Hindlimb muscle (tissue), 1 donor: ENCODE measurements around the gene MYH13. TPM values are rescaled to one million over a fixed set of nuclear protein-coding genes. Genes with fewer than 3 reads are reported as not detected.
A peak's percentile ranks its signal among the peaks of the same experiment; 100 is the strongest.

ENCODE experiments used
- DNase-seq: peaks from one replicate; pipeline ENCODE4 v3.0.0-alpha.2; 2013
- polyA plus RNA-seq: library from polyadenylated mRNA; unstranded; fragments of 120-200 nt; gene quantifications from one replicate; pipeline ENCODE4 v1.2.1, GENCODE V29; 2013; ENCODE audit not compliant: insufficient read length

Gene MYH13
- polyA plus RNA-seq = 0.52 TPM

DNA sequence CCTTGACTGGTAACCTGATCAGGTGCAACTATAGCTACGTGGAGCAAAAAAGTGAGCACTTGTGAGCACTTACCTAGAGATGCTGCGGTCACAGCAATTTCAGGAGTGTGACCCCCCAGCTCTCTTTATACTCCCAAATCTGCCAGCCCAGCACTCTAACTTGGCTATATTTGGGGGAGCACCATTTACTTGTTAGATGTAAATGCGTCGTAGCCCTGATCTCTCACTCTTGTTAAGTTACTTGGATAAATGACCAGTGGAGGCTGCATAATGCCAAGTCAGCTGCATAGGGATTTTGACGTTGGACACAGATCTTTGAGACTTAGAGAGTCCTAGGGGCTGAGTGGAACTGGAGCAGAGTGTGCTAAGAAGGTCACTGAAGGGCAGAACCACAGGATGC, at the start of gene MYH13:
Gene MYH13, minus strand, starts transcription at position 101 of the 400 bp plus-strand sequence. CDS start 8,476 bp downstream, outside the sequence.
- no peak for DNase-seq

DNA sequence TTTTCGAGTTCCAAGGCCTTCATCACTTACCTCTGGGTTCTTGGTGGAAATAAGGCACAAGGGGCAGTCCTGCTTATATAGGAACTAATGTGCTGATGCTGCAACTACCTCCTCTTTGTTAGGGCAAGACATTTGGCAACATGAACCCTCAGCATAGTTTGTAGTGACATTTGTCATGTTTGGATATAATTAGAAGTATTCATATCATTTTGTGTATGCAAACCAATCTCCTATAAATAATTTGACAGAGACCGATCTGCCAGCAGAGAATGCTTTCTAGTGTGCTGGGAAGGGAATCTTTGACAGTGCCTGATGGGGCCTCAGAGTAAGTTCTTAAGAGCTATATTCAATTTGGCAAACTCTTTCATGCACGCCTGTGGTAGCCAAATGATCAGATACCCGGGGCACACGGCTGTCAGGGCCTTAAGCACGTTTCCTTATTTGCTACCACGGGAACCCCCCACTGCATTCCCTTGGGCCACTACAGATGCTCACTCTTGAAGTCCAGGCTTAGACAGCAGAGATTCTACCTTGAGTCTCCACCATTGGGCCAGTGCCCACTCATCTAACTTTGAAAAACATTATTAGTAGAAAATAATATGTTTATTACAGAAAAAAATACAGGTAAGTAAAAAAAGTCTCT, 49.2 kb upstream of the MYH13 start, which contains the start of gene MYH8:
Gene MYH8, minus strand, starts transcription at position 51 of the 643 bp plus-strand sequence. CDS start 1,723 bp downstream, outside the sequence.
- no peak for DNase-seq

DNA sequence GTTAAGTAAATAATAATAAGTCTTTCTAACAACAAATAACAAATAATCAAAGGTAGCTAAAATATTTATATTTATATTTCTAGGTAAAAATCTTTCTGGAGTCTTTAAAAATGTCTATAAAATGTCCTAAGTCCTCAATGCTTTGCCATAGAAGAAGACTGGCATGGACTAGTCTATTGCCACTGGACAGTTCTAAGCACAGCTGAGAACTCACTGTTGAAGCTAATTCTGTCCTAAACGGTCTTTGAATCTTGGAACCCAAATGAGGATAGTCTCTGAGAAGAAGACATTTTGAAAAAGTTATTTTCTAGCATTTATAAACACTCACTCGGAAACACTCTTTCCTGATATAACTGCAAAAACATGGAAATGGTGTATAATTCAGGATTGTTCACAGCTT, 48.4 kb upstream of the MYH13 start:
- DNase-seq = no peak

DNA sequence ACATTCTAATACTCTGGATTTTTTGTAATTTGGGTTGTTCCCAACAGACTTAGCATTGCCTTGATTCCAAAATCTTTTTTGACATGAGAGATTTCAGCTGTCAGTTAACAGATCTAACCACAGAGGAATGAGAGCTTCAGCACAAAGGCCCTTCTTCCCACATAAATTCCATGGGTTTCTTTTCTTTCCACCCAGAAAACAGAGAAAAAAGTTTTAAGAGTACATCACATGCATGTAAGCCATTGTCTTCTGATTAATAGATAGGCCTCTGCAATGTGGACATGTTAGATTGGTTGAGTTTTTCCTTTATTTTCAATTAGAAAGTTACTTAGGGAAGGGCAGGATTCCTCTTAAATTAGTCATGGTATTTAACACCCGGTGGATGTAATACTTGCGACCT, 48.0 kb upstream of the MYH13 start:
- no peak for DNase-seq

DNA sequence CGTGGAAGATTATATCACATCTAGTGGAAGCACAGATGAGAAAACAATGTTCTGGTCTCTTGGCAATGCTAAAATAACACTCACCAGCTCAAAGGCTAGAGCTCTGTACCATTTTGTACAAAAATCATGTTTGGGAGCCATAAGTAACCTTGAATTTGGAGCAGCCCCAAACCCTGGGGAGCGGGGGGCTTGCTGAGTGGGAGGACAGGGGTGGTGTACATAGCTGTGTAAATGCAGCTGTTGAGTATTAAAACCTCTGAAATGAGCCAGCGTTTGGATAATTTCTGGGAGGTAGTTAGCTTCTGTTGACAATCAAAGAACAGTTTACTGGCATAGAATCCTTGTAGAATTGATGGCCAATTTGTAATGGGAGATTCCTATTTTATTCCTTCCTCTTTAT, 44.6 kb upstream of the MYH13 start:
- DNase-seq = no peak

DNA sequence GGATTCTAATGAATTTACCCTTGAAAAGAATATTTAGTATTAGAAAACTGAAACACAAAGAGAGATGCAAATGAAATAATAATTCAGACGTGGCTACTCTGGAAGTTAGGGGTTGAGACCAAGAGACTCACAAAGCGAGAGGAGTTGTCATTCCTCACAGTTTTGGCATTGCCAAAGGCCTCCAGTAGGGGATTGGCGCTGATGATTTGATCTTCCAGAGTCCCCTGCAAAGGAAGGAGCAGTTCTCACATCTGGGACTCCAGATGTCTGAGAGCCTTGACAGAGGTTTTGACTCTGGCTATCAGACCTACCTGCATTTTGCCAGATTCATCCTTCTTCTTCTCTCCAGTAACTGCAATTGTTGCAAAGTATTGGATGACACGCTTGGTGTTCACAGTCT, 42.4 kb upstream of the MYH13 start:
- DNase-seq = no peak

DNA sequence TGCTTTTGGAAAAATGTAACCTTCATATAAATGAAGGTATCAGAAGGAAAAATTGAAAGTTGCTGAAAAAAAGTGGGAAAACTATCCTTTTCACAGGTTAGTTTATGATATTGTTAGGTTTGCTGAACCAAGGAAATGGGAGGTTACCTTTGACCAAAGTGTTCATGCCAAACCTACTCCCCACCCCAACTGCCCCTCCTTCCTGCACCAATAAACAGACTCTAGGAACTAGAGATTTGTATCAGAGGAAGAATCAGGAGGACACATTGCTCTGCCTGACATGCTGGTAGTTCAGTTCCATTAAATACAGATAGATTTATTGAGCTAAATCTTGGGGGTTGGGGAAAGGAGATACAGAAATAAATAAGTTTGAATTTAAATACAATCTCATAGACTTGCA, 30.8 kb upstream of the MYH13 start:
- no peak for DNase-seq

DNA sequence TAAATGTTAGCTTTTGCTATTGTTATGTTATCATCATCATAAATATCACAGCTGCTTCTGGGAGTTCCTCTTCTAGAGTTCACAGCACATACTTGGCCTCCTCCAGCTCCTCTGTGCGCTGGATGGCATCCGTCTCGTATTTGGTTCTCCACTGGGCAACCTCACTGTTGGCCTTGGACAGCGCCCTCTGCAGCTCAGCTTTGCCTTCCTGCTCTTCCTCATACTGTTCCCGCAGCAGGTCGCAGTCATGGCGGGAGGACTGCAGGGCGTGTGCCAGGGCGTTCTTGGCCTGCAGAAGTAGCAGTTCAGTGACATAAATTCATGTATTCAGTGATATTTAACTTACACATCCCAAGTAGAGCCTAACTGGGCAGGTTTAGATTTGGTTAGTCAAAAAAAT, 25.5 kb upstream of the MYH13 start:
- no peak for DNase-seq

DNA sequence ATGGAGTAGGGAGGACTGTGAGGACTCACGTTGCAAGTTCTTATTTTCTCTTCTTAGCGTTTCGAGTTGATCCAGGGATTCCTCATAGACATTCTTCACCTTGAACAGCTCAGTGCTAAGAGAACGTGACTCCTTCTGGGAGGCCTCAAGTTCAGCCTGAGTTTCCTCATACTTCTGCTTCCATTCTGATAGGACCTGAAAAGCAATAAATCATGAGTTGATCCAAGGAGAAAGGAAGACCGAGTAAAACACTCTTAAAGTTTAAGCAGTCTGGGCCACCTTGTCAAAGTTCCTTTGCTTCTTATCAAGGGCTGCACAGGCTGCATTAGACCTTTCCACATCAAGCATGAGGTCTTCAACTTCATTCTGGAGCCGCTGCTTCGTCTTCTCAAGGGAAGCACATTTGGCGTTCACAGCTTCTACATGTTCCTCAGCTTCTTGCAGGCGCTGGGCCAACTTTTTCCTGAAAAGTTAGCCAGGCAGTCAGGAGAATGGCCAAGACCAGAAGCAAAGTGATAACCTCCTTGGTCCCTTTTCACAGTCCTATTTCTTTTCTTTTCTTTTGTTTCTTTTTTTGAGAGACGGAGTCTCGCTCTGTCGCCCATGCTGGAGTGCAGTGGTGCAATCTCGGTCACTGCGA, 23.8 kb upstream of the MYH13 start:
- no peak for DNase-seq

DNA sequence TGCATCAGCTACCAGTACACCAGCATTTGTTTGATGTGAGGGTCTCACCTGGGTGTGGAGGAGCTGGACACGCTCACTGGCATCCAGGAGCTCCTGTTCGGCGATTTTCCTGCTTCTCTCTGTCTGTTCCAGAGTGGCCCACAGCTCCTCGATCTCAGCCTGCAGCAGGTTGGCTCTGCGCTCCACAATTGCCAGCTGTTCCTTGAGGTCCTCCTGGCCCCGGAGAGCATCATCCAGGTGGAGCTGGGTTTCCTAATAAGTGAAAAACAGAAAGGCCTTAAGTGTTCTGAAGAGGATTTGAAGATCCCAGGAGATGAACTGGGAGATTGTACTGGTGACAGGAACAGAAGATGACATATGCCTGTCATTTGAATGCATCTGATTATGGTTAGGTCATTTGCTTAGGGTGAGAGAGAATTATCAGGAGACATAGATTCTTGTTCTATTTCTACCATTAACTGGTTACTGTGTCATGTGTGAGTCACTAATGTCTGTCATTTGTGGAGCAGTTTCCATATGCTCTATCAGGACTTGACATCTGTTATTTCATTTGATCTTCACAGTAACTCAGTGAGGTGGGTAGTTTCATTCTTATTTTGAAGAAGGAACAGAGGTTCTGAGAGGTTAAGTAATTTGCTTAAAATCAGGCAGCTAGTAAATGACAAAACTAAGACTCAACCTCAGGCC, 21.5 kb upstream of the MYH13 start:
- no peak for DNase-seq

DNA sequence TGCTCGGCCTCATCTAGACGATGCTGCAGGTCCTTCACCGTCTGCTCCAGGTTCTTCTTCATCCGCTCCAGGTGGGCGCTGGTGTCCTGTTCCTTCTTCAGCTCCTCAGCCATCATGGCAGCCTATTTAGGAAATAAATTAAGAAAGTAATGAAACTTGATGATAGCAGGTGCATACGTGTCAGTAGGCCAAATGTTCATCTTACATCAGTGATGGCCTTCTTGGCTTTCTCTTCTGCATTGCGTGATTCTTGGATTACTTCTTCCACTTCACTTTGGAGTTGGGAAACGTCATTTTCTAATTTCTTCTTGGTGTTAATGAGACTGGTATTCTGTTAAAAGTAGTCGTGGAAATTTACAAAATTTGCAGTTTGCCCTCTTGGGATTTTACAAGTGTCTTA, 20.1 kb upstream of the MYH13 start:
- DNase-seq = no peak

DNA sequence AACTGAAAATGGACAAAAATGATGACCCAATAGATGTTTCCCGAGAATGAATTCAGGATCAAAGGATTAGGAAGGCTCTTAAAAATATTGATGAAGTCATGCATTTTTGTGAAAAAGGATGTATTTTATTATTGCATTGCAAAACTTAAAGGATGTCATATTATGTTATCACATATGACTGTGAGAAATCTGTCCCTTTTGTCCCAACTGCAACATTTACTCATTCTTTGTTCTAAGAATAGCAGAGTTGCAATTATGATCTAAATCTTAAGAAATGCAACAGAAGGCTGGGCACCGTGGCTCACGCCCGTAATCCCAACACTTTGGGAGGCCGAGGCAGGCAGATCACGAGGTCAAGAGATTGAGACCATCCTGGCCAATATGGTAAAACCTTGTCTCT, 13.1 kb upstream of the MYH13 start:
- DNase-seq = no peak

DNA sequence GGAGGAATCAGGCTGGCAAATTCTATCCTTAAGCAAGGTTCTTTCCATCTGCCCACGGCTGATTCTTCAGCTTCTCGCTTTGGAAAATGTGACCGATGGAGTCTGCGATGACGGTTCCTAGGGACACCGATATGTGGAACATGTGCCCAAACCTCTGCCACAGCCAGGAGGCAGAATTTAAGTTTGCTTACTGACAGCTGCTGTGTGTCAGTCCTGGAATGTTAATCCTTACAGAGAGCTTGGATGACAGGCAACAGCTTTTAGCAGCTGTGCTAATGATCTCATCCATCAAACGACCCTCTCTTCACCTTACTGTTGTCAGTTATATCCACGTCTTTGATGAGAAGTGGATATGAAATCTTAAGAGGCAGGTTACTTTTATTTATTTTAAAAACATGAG, 11.4 kb upstream of the MYH13 start:
- peak; percentile 40 for DNase-seq

DNA sequence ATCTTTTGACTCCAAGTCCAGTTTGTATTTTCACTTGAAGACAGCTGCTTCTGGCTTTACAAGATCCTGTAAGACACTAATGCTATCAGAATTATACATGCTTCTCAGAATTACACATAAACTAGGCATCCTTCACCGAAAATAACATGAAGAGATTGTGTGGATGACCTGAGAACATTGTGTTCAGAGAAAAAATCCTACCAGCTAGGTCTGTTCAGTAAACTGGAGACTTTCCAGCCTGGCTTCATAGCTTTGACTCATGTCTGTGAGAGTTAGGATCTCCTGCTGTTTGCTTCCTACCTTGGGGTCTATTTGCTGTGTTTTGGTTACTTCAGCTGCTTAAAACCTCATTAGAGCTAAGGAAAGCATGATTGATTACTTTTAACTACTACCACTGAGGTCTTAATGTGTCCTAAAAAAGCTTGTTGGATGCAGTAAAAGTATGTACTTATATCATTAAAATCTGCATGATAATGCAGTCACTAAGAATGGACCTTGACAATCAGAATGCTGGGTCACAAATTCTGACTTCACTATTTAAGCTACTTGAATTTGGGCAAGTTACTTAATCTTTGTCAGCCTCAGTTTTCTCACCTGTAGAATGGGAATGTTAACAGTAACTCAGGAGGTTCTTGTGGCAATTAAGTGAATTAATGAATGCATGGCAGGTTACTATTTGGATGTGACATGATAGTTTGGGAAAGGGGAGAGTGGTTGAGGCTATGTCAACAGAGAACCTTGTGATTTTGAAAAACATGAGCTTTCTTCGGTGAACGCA, 8.0 kb upstream of the MYH13 start:
- no peak for DNase-seq

DNA sequence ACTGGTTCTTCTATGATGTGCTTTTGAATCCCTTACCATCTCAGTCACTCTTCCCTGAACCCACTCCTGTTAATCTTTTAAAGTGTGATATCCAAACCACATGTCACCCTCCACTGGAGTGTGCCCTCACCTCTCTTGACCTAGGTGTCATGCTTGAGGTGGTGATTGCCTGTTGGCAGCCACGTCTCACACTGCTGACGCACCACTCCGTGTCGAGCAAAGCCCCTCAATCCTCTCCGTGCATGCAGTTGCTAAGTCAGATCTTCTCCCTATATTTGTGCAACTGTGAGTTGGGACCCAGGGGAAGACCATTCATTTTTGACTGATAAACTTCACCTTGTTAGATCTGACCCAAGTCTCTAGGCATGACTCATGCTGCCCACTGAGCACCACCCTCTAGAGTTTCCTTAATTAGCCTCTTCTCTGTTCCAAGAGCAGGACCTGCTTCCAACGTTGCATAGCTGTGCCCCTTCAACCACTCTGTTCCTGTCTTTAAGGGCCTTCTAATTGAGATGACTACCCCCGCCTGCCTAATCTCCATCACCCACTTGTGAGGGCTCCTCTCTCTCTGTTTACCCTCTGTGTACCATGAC, 2.7 kb downstream of the MYH13 start:
- DNase-seq = no peak

DNA sequence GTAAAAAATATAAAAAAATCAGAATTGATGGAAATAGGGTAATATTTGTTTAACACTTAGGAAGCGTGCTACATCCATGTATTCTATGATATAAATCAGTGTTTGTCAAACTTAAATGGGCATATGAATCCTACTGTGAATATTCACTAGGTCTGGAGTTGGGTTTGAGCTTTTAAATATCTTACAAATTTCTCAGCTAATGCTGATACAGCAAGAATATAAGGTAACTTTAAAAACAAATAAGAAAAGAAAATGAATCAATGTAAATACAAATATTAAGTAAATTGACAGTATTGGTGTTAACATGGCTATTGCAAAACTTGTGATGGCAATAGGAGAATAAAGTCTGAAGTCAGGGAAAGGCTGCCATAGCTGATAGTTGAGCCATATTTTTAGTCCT, 3.6 kb downstream of the MYH13 start:
- no peak for DNase-seq

DNA sequence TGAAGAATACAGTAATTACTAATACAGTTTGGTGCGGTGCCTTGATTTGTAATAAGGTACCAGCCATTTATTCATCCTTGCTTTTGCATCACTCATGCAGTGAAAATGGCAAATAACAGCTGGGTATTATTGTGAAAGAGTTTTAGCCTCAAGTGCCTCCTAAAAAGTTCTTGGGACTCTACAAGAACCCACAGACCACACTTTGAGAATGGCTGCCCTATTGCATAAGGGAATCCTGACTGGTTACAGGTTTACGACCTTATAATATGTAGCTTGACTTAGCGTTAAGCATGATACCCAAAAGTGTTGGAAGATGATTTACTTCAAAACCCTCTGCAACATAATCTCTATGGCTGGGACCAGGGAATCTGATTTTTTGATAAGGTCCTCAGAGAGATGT, 4.2 kb downstream of the MYH13 start:
- DNase-seq = no peak

DNA sequence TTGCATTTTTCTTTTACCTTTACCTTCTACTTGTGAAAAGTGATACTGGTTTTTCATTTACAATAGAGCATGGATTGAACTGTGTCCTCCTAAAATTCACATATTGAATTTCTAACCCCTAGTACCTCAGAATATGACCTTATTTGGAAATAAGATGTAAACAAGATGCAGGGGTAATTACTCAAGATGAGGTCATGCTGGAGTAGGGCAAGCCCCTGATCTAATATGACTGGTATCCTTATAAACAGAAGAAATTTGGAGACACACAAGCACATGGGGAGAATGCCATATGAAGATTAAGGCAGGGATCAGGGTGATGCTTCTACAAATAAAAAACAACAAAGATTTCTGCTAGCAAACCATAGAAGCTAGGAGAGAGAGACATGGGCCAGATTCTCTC, 12.2 kb downstream of the MYH13 start:
- DNase-seq = no peak

DNA sequence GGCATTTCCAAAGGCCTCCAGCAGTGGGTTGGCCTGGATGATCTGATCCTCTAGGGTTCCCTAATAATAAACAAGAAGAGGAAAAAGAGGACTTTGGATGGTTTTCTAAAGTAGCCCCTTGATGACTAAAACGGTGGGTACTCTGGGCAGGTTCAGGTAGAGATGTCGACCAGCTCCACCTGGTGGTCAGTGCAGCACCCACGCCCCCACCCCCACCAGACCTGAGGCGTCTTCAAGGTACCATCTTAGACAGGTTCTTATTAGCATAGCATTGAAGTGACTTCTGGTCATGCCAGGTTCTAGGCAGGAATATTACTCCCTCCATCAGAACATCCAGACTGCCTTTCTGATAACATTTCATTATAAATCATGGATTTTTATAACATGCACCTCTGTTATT, 15.0 kb downstream of the MYH13 start:
- no peak for DNase-seq

DNA sequence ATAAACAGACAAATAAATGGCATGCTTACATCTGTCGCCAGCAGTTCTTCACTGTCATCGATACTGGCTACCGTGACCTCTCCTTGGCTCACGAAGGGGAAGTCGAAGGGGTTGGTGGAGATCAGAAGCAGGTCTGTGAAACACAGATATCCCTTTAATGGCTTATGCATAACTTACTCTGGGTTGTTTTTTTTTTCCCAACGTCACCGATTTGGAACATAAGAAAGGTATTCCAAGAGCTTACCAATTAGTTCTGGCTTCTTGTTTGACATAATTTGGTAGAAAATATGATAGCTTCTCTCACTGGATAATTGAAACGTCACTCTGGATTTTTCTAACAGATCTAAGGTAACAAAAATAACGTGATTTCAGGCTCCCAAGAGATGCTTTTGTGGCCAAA, 18.2 kb downstream of the MYH13 start:
- DNase-seq = no peak

DNA sequence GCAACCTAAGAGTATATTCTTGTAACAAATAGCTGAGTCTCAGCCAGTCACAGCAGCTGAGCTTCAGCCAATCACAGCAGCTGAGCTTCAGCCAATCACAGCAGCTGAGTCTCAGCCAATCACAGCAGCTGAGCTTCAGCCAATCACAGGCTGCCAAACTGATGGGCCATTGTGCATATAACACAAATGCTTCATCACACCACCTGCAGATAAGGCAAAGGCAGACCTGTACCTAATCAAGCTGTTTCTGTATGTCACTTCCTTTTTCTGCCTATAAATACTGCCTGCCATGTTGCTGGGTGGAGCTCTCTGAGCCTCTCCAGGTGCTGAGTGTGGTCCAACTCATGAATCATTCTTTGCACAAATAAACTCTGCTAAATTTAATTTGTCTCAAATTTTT, 19.9 kb downstream of the MYH13 start:
- DNase-seq = no peak

DNA sequence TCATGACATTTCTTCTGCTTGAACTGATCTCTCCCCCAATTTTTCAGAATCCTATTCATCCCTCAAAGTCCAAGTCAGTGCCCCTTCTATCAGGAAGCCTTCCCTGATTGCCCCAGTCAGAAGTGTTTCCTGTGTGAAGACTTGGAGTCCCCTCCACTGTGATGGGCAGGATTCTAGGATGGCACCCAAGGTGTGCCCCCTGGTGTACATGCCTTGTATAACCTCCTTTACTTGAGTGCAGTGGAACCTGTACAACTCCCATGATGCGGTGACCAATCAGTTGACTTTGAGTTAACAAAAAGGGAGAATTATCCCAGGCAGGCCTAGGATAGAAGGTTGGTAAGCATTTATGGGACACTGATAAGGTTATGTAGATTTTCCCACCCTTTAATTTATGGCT, 23.4 kb downstream of the MYH13 start:
- no peak for DNase-seq

DNA sequence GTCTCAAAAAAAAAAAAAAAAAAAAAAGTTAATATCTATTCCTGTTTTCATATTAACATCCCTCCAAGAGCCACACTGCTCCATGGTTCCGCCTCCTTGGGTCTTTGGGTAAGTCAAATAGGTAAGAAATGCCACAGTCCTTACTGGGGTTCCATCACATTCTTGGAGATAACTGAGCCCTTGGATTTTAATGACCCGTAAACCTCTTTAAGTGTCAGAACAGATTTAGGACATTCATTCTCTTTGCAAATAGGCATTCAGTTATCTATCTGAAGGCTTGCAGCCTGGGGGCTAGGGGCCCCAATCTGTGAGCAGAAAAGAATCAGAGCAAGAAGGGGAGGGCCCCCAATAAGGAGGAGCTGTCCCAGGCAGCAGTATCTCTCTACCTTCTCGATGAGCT, 28.0 kb downstream of the MYH13 start:
- DNase-seq = no peak
